Testis (tissue), 3 donors: Measurements from ENCODE around the gene CMTM1. TPM values are rescaled to one million over a fixed set of nuclear protein-coding genes. Genes with fewer than 3 reads are reported as not detected.
"Not testable (repeated sequence)": the region's sequence is repeated elsewhere in the genome, so short reads cannot be mapped to it uniquely, and the experiment has no call there.

Source experiments
- DNase-seq: peaks from one replicate; pipeline ENCODE4 v3.0.0-alpha.2; 2019
- H3K27ac ChIP-seq, 2 donors: fragments of 200-600 bp; sonication (generic); one replicate each; pipeline ENCODE4 v1.5.1; 2019
- H3K27me3 ChIP-seq: fragments of 200-600 bp; sonication (generic); one replicate; pipeline ENCODE4 v1.5.1; 2019
- H3K36me3 ChIP-seq: fragments of 200-600 bp; sonication (generic); one replicate; pipeline ENCODE4 v1.5.1; 2017; ENCODE audit warnings: low read depth; ENCODE audit errors: missing control alignments
- H3K4me1 ChIP-seq: fragments of 200-600 bp; sonication (generic); one replicate; pipeline ENCODE4 v1.5.1; 2019
- H3K4me3 ChIP-seq, 2 donors: fragments of 200-600 bp; sonication (generic); one replicate each; pipeline ENCODE4 v1.5.1; 2017 to 2019
- H3K9me3 ChIP-seq: fragments of 200-600 bp; sonication (generic); one replicate; pipeline ENCODE4 v1.5.1; 2017
- CTCF ChIP-seq, 3 experiments: fragments of 450-650 bp in 2 of 3; fragments of 200-600 bp in 1 of 3; sonication (generic) in 1 of 3; IDR thresholded peaks; one replicate each; pipeline ENCODE4 v1.5.1; 2016 to 2019; ENCODE audit warnings: antibody characterized with exemption in 3 of 3, mild to moderate bottlenecking in 2 of 3, moderate library complexity in 1 of 3
- POLR2A ChIP-seq: fragments of 450-650 bp; IDR thresholded peaks from one replicate; pipeline ENCODE4 v1.6.1; 2017; ENCODE audit warnings: antibody characterized with exemption, mild to moderate bottlenecking, moderate library complexity
- WGBS, 2 donors: methylation state at CpG; one replicate each; pipeline ENCODE4 v1.1.5; 2018; 5-methylcytosine and 5-hydroxymethylcytosine counted together
- intact Hi-C: fragments of 100-400 bp; cut with DNase I; formaldehyde crosslinking; loops from one replicate; pipeline ENCODE4 v1.15.1; 2023; ENCODE audit warnings: low total_unique reads
- polyA plus RNA-seq: library from polyadenylated mRNA; stranded (reverse); fragments of 350-450 nt; fragmentation: Illumina TruSeq; extraction: RNeasy Lipid Tissue Mini Kit (QIAGEN cat#74804); gene quantifications from one replicate; pipeline ENCODE4 v1.2.3, GENCODE V29; 2014; ENCODE audit warnings: low read depth, low replicate concordance; ENCODE audit not compliant: insufficient read depth
- total RNA-seq, 2 donors: library from RNA; depleted of rRNA; stranded (reverse); fragments of >200 nt; gene quantifications; one replicate each; pipeline ENCODE4 v1.2.3, GENCODE V29; 2016

Gene CMTM1
- total and polyA plus RNA-seq, 3 donors from 2014 or later, result 24.0 to 103 (median 47.5) TPM

DNA sequence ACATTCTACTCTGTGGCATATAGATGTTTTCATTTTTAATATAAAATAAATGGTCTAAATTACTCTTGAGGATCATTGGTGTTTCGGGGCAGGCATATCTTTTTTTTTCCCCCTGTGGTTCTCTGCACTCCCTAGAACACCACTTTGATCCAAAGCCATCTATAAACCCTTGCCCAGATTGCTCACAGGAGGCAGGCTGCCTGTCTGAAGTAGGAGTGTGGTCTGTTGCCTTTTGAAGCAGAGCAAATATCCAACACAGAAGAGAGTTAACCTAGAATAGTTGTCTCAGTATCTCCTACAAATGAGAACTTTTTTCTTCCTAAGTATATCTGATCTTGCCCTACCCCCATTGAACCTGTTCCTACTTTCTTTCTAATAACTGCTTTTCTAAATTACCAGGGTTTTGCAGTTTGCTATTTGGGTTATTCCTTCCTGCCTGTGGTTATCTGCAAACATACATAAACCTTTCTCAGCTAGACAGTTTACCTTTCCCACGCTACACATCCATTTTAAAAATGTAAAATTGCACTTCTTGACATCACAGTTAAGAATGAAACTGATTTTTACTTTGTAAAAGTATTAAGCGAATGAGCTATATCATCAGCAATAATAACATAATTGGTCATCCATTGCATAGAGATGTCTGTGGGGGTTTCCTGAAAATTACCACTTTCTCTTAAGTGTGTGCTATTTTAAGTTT, 4.7 kb upstream of the CMTM1 start:
- no peaks in the 10 kb centered on the region for H3K4me1 ChIP-seq
- no peaks in the 10 kb centered on the region for H3K9me3 ChIP-seq
- H3K27me3 ChIP-seq, result no peaks in the 10 kb centered on the region
- H3K4me3 ChIP-seq, result no peak overlapping the region
- H3K27ac ChIP-seq, result no peak overlapping the region
- no peaks in the 10 kb centered on the region for H3K36me3 ChIP-seq
- WGBS, 2 donors, result 96 to 98% methylated on average over 3 of the region's 3 CpGs
- TF ChIP-seq CTCF (IDR thresholded peaks at IDR 0.05) (no peak), POLR2A (no peak)
- no peak for DNase-seq
- intact Hi-C loops, result no loop called here

GRCh38 chr16:66562409-66562808, 3.8 kb upstream of the CMTM1 start:
- intact Hi-C loops, result no loop called here
- no peak overlapping the region for H3K4me3 ChIP-seq
- no peaks in the 10 kb centered on the region for H3K27me3 ChIP-seq
- no peaks in the 10 kb centered on the region for H3K4me1 ChIP-seq
- DNase-seq, result no peak
- 76 to 77% methylated on average over 1 of the region's 1 CpG for WGBS, 2 donors
- no peak for TF ChIP-seq CTCF (IDR thresholded peaks at IDR 0.05)
- no peaks in the 10 kb centered on the region for H3K9me3 ChIP-seq
- no peak overlapping the region for H3K27ac ChIP-seq
- no peaks in the 10 kb centered on the region for H3K36me3 ChIP-seq

GRCh38 chr16:66562986-66563385, 3.3 kb upstream of the CMTM1 start:
- no peaks in the 10 kb centered on the region for H3K36me3 ChIP-seq
- H3K9me3 ChIP-seq, result no peaks in the 10 kb centered on the region
- intact Hi-C loops, result no loop called here
- no peaks in the 10 kb centered on the region for H3K4me1 ChIP-seq
- H3K27ac ChIP-seq, result no peak overlapping the region
- H3K4me3 ChIP-seq, result no peak overlapping the region
- 75 to 79% methylated on average over 2 of the region's 2 CpGs for WGBS, 2 donors
- TF ChIP-seq CTCF (IDR thresholded peaks at IDR 0.05), result no peak
- no peak for TF ChIP-seq POLR2A
- no peaks in the 10 kb centered on the region for H3K27me3 ChIP-seq
- no peak for DNase-seq

- H3K27ac ChIP-seq, result no peak overlapping the region
- H3K27me3 ChIP-seq, result no peaks in the 10 kb centered on the region
- 79 to 88% methylated on average over 2 of the region's 2 CpGs for WGBS, 2 donors
- TF ChIP-seq POLR2A (no peak), CTCF (IDR thresholded peaks at IDR 0.05) (no peak)
- H3K4me1 ChIP-seq, result no peaks in the 10 kb centered on the region
- H3K4me3 ChIP-seq, result no peak overlapping the region
- H3K9me3 ChIP-seq, result no peaks in the 10 kb centered on the region
- intact Hi-C loops, result no loop called here
- DNase-seq, result no peak
- no peaks in the 10 kb centered on the region for H3K36me3 ChIP-seq
Observed at GRCh38 chr16:66563574-66564334, 2.5 kb upstream of the CMTM1 start.

- 79 to 84% methylated on average over 3 of the region's 3 CpGs for WGBS, 2 donors
- H3K4me3 ChIP-seq, intact Hi-C loops, H3K4me1 ChIP-seq, DNase-seq, H3K27ac ChIP-seq, H3K9me3 ChIP-seq, H3K27me3 ChIP-seq, H3K36me3 ChIP-seq: not testable (repeated sequence)
Observed at GRCh38 chr16:66567270-66567669, 1.0 kb downstream of the CMTM1 start.
